Measurements from ENCODE around the gene MDM2.

MDM2 gene

DNA sequence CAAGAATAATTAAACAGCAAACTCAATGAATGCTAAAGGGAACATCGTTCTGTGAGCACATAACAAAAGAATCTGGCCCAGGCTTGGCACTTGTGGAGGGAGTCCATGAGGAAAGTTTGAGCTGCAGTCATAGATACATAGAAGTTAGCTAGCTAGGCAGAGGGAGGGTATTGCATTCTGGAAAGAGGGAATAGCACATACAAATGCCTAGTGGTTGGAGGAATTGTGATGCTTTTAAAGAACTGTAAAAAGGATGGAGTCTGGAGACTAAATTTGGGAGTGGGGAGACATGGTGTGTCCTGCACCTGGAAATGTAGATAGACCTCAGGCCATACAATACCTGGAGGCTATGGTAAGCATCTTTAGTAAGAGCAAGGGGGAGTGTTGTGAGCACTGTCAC lies 38.0 kb upstream of the MDM2 start:
- no peak for TF ChIP-seq FOXP2 (optimal IDR thresholded peaks at IDR 0.05; ENCODE audit: borderline replicate concordance, extremely low read depth, extremely low read length, insufficient read depth)
- TF ChIP-seq, protein P1, sequence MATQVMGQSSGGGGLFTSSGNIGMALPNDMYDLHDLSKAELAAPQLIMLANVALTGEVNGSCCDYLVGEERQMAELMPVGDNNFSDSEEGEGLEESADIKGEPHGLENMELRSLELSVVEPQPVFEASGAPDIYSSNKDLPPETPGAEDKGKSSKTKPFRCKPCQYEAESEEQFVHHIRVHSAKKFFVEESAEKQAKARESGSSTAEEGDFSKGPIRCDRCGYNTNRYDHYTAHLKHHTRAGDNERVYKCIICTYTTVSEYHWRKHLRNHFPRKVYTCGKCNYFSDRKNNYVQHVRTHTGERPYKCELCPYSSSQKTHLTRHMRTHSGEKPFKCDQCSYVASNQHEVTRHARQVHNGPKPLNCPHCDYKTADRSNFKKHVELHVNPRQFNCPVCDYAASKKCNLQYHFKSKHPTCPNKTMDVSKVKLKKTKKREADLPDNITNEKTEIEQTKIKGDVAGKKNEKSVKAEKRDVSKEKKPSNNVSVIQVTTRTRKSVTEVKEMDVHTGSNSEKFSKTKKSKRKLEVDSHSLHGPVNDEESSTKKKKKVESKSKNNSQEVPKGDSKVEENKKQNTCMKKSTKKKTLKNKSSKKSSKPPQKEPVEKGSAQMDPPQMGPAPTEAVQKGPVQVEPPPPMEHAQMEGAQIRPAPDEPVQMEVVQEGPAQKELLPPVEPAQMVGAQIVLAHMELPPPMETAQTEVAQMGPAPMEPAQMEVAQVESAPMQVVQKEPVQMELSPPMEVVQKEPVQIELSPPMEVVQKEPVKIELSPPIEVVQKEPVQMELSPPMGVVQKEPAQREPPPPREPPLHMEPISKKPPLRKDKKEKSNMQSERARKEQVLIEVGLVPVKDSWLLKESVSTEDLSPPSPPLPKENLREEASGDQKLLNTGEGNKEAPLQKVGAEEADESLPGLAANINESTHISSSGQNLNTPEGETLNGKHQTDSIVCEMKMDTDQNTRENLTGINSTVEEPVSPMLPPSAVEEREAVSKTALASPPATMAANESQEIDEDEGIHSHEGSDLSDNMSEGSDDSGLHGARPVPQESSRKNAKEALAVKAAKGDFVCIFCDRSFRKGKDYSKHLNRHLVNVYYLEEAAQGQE (IDR thresholded peaks at IDR 0.05; ENCODE audit: insufficient read depth in 1 of 2, low read depth in 2 of 2, low read length in 2 of 2) = no peak
- no peak for TF ChIP-seq TAF1 (IDR thresholded peaks at IDR 0.05; ENCODE audit: borderline replicate concordance, insufficient read depth, low read length)
- TF ChIP-seq SIN3A (IDR thresholded peaks at IDR 0.05; ENCODE audit: borderline replicate concordance, insufficient read depth, low read length) = no peak
- no peak for TF ChIP-seq POLR2AphosphoS5 (IDR thresholded peaks at IDR 0.05; ENCODE audit: low read depth, low read length)

- TF ChIP-seq SIN3A (IDR thresholded peaks at IDR 0.05; ENCODE audit: borderline replicate concordance, insufficient read depth, low read length) = no peak
- TF ChIP-seq POLR2AphosphoS5 (IDR thresholded peaks at IDR 0.05; ENCODE audit: low read depth, low read length) = no peak
- no peak for TF ChIP-seq TAF1 (IDR thresholded peaks at IDR 0.05; ENCODE audit: borderline replicate concordance, insufficient read depth, low read length)
- no peak for TF ChIP-seq FOXP2 (optimal IDR thresholded peaks at IDR 0.05; ENCODE audit: borderline replicate concordance, extremely low read depth, extremely low read length, insufficient read depth)
- TF ChIP-seq, protein P1 (IDR thresholded peaks at IDR 0.05; ENCODE audit: insufficient read depth in 1 of 2, low read depth in 2 of 2, low read length in 2 of 2) = no peak
These were observed 36.6 kb upstream of the MDM2 start for GRCh38 chr12:68771223-68771925.

- TF ChIP-seq POLR2AphosphoS5 (IDR thresholded peaks at IDR 0.05; ENCODE audit: low read depth, low read length) = no peak
- TF ChIP-seq, protein P1 (IDR thresholded peaks at IDR 0.05; ENCODE audit: insufficient read depth in 1 of 2, low read depth in 2 of 2, low read length in 2 of 2) = no peak
- TF ChIP-seq TAF1 (IDR thresholded peaks at IDR 0.05; ENCODE audit: borderline replicate concordance, insufficient read depth, low read length) = no peak
- no peak for TF ChIP-seq SIN3A (IDR thresholded peaks at IDR 0.05; ENCODE audit: borderline replicate concordance, insufficient read depth, low read length)
- no peak for TF ChIP-seq FOXP2 (optimal IDR thresholded peaks at IDR 0.05; ENCODE audit: borderline replicate concordance, extremely low read depth, extremely low read length, insufficient read depth)
These were observed 35.3 kb upstream of the MDM2 start for GRCh38 chr12:68772714-68773113.

GRCh38 chr12:68773582-68773981 lies 34.4 kb upstream of the MDM2 start:
- TF ChIP-seq FOXP2 (optimal IDR thresholded peaks at IDR 0.05; ENCODE audit: borderline replicate concordance, extremely low read depth, extremely low read length, insufficient read depth) (no peak), TAF1 (IDR thresholded peaks at IDR 0.05; ENCODE audit: borderline replicate concordance, insufficient read depth, low read length) (no peak)
- TF ChIP-seq, protein P1 (IDR thresholded peaks at IDR 0.05; ENCODE audit: insufficient read depth in 1 of 2, low read depth in 2 of 2, low read length in 2 of 2) = no peak

All from PFSK-1 (cell line).